HCT116 (cell line): ENCODE data around the gene PPP1R15A. TPM values are rescaled to one million over a fixed set of nuclear protein-coding genes. Genes with fewer than 3 reads are reported as not detected.

ENCODE experiments used
- ATAC-seq: fragments of 200-7000 bp; cut with Tn5 transposase; 2 replicates; pipeline ENCODE4 v1.9.1; 2020; ENCODE audit warnings: mild to moderate bottlenecking, moderate library complexity
- BruUV-seq: library from RNA; stranded (reverse); fragments of 400-500 nt; replicated peaks from 2 replicates; lab custom pipeline; 2021; lab: Mats Ljungman, UMichigan
- CTCF ChIA-PET: fragments of 300-600 bp; sonication (Branson Sonifier 250); formaldehyde crosslinking; loops from one replicate; lab custom pipeline; 2021; ENCODE audit warnings: antibody characterized with exemption; lab: Charles Lee
- POLR2A ChIA-PET: fragments of 300-600, 350-600 bp; sonication (Branson Sonifier 250); formaldehyde crosslinking; loops from one replicate; lab custom pipeline; 2021; ENCODE audit warnings: antibody characterized with exemption; lab: Charles Lee
- RAD21 ChIA-PET, 2 experiments: fragments of 300-600 bp; sonication (Branson Sonifier 250); formaldehyde crosslinking; loops; one replicate each; lab custom pipeline; 2023; ENCODE audit warnings: low total read pairs in 2 of 2; ENCODE audit not compliant: uncharacterized antibody in 2 of 2, unreplicated experiment in 2 of 2, low non-redundant PET in 1 of 2; lab: Charles Lee
- DNase-seq: peaks from one replicate; pipeline ENCODE4 v3.0.0-alpha.2; 2010; ENCODE audit warnings: low read depth, low spot score
- H2AFZ ChIP-seq: fragments of 200-600 bp; shearing (Covaris generic), sonication (generic); 2 replicates; pipeline ENCODE4 v1.6.1; 2017; ENCODE audit warnings: low read depth, mixed run types, mixed read lengths, antibody characterized with exemption, low read length; ENCODE audit not compliant: poor library complexity, severe bottlenecking
- H3K27ac ChIP-seq: 2 replicates; pipeline ENCODE4 v1.5.1; 2012; ENCODE audit warnings: low read depth, low read length
- H3K27me3 ChIP-seq: fragments of 200-600 bp; sonication (generic); 2 replicates; pipeline ENCODE4 v1.6.1; 2016; ENCODE audit warnings: mixed run types, low read length, mixed read lengths; ENCODE audit not compliant: insufficient read depth
- H3K36me3 ChIP-seq, 2 experiments: fragments of 200-500 bp in 1 of 2; fragments of 200-600 bp in 1 of 2; sonication (Bioruptor generic) in 1 of 2; sonication (generic) in 1 of 2; 2 replicates each; pipeline versions ENCODE4 v1.5.1 to v1.6.1; 2014 to 2016; ENCODE audit warnings: low read length in 2 of 2, inconsistent platforms in 1 of 2, mixed read lengths in 1 of 2, mixed run types in 1 of 2; ENCODE audit not compliant: insufficient read depth in 2 of 2, control insufficient read depth in 1 of 2
- H3K4me1 ChIP-seq, 2 experiments: fragments of 200-600 bp in 1 of 2; sonication (generic) in 1 of 2; 2 replicates each; pipeline versions ENCODE4 v1.5.1 to v1.6.1; 2012 to 2017; ENCODE audit warnings: low read length in 2 of 2, inconsistent platforms in 1 of 2, mild to moderate bottlenecking in 1 of 2, mixed read lengths in 1 of 2, mixed run types in 1 of 2, moderate library complexity in 1 of 2; ENCODE audit not compliant: insufficient read depth in 2 of 2, control insufficient read depth in 1 of 2
- H3K4me2 ChIP-seq: fragments of 200-600 bp; sonication (generic); 2 replicates; pipeline ENCODE4 v1.6.1; 2017; ENCODE audit warnings: mixed run types, low read length, mixed read lengths
- H3K4me3 ChIP-seq, 2 experiments: fragments of 200-600 bp in 1 of 2; sonication (generic) in 1 of 2; replicated peaks in 1 of 2; 2 replicates each; pipeline ENCODE4 v1.5.1; 2011 to 2016; ENCODE audit warnings: low read length in 2 of 2, control low read depth in 1 of 2, low read depth in 1 of 2, mild to moderate bottlenecking in 1 of 2, mixed read lengths in 1 of 2, mixed run types in 1 of 2
- H3K79me2 ChIP-seq: fragments of 200-600 bp; sonication (generic); 2 replicates; pipeline ENCODE4 v1.6.1; 2017; ENCODE audit warnings: mild to moderate bottlenecking, mixed run types, low read length, moderate library complexity, mixed read lengths; ENCODE audit not compliant: insufficient read depth
- H3K9ac ChIP-seq: fragments of 200-600 bp; sonication (generic); 2 replicates; pipeline ENCODE4 v1.6.1; 2016; ENCODE audit warnings: low read length, mixed read lengths
- H3K9me2 ChIP-seq: fragments of 200-600 bp; sonication (generic), shearing (Covaris generic); 2 replicates; pipeline ENCODE4 v1.6.1; 2017; ENCODE audit warnings: mixed run types, mild to moderate bottlenecking, moderate library complexity; ENCODE audit not compliant: insufficient read depth
- H3K9me3 ChIP-seq, 2 experiments: fragments of 200-500 bp in 1 of 2; fragments of 200-600 bp in 1 of 2; sonication (Bioruptor generic) in 1 of 2; sonication (generic) in 1 of 2; 2 replicates each; pipeline ENCODE4 v1.6.1; 2014 to 2017; ENCODE audit warnings: low read length in 2 of 2, mixed read lengths in 2 of 2, inconsistent platforms in 1 of 2, low read depth in 1 of 2, mild to moderate bottlenecking in 1 of 2, mixed run types in 1 of 2, moderate library complexity in 1 of 2; ENCODE audit not compliant: control insufficient read depth in 1 of 2, insufficient read depth in 1 of 2
- H4K20me1 ChIP-seq: fragments of 200-600 bp; sonication (generic), shearing (Covaris generic); 2 replicates; pipeline ENCODE4 v1.6.1; 2017; ENCODE audit warnings: mixed run types, mild to moderate bottlenecking, moderate library complexity; ENCODE audit not compliant: insufficient read depth
- CEBPB ChIP-seq: IDR thresholded peaks from 2 replicates; pipeline ENCODE4 v1.6.1; 2012; ENCODE audit warnings: low read depth
- EGR1 ChIP-seq: IDR thresholded peaks from 2 replicates; pipeline ENCODE4 v1.6.1; 2012; ENCODE audit warnings: low read depth
- EZH2 ChIP-seq: fragments of 200-600 bp; sonication (generic); IDR thresholded peaks from 2 replicates; pipeline ENCODE4 v1.6.1; 2017; ENCODE audit warnings: antibody characterized with exemption, mixed run types
- EZH2phosphoT487 ChIP-seq: fragments of 200-600 bp; IDR thresholded peaks from 2 replicates; pipeline ENCODE4 v1.6.1; 2018; ENCODE audit warnings: antibody characterized with exemption, borderline replicate concordance
- FOSL1 ChIP-seq: IDR thresholded peaks from 2 replicates; pipeline ENCODE4 v1.6.1; 2012; ENCODE audit warnings: low read depth
- JUND ChIP-seq: IDR thresholded peaks from 2 replicates; pipeline ENCODE4 v1.6.1; 2012
- POLR2A ChIP-seq: IDR thresholded peaks from 2 replicates; pipeline ENCODE4 v1.7.0; 2011; ENCODE audit warnings: borderline replicate concordance; ENCODE audit not compliant: insufficient read depth, insufficient read length; ENCODE audit errors: extremely low read depth
- POLR2AphosphoS5 ChIP-seq: IDR thresholded peaks from 2 replicates; pipeline ENCODE4 v1.6.1; 2011; ENCODE audit warnings: mild to moderate bottlenecking, low read depth, low read length, moderate library complexity
- RAD21 ChIP-seq: IDR thresholded peaks from 2 replicates; pipeline ENCODE4 v1.6.1; 2012; ENCODE audit warnings: low read depth, mild to moderate bottlenecking
- SP1 ChIP-seq: IDR thresholded peaks from 2 replicates; pipeline ENCODE4 v1.6.1; 2012; ENCODE audit warnings: low read depth
- TCF7L2 ChIP-seq: IDR thresholded peaks from 2 replicates; pipeline ENCODE4 v1.7.0; 2011; ENCODE audit warnings: borderline replicate concordance, inconsistent platforms; ENCODE audit not compliant: insufficient read depth, insufficient read length; ENCODE audit errors: extremely low read depth
- YY1 ChIP-seq: IDR thresholded peaks from 2 replicates; pipeline ENCODE4 v1.6.1; 2011; ENCODE audit warnings: low read length, low read depth, moderate library complexity, mild to moderate bottlenecking; ENCODE audit not compliant: insufficient replicate concordance; ENCODE audit errors: extremely low read depth
- ZFX ChIP-seq: fragments of 450-650 bp; IDR thresholded peaks from 2 replicates; pipeline ENCODE4 v1.6.1; 2017
- intact Hi-C: fragments of 100-400 bp; cut with micrococcal nuclease; formaldehyde crosslinking; loops from 2 replicates; pipeline ENCODE4 v1.10.0; 2022
- total RNA-seq: library from RNA; stranded (reverse); gene quantifications from one replicate; pipeline ENCODE4 v1.2.1, GENCODE V29; 2021; ENCODE audit not compliant: unreplicated experiment
- TF ChIP-seq, protein P1 (sequence below), 3 experiments: fragments of 200-600 bp in 1 of 3; sonication (generic) in 1 of 3; IDR thresholded peaks in 2 of 3; conservative IDR thresholded peaks in 1 of 3; 2 replicates each; pipeline ENCODE4 v1.5.1; 2012 to 2017; ENCODE audit warnings: low read depth in 2 of 3, low read length in 2 of 3, antibody characterized with exemption in 1 of 3, borderline replicate concordance in 1 of 3, control low read depth in 1 of 3, mild to moderate bottlenecking in 1 of 3, mixed read lengths in 1 of 3, mixed run types in 1 of 3, moderate library complexity in 1 of 3; ENCODE audit not compliant: insufficient read depth in 1 of 3
- TF ChIP-seq, protein P2 (sequence below): IDR thresholded peaks from 2 replicates; pipeline ENCODE4 v1.6.1; 2012
- TF ChIP-seq, protein P3 (sequence below): IDR thresholded peaks from 2 replicates; pipeline ENCODE4 v1.6.1; 2012; ENCODE audit warnings: low read depth

PPP1R15A gene
- total RNA-seq, 1 experiment from 2014 or later: 50.3 TPM

DNA sequence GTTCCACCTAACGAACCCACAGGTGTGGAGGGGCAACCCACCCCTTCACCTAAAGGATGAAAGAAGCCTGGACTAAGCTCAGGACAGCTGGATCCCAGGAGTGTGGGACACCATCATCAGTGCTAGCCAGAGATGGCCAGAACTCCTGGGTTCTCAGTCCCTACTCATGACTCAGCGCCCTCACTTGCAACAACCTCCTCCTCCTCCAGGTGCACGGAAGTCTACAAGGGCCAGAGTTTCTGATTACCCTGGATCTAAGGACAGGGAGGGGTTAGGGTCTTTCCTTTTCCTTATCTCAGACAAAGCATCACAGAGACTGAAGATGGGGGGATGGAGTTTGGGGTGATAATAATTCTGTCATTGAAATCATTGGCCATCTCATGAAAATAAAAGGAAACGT, 18.3 kb downstream of the PPP1R15A start:
- ATAC-seq (no peak), DNase-seq (no peak)
- H2AFZ ChIP-seq: no peak overlapping the region
- POLR2A ChIA-PET: no interaction called here
- H3K4me2 ChIP-seq: no peak overlapping the region
- CTCF ChIA-PET: no interaction called here
- BruUV-seq: no TSS peak
- no peaks in the 10 kb centered on the region for H4K20me1 ChIP-seq
- no peak overlapping the region for H3K9ac ChIP-seq
- H3K36me3 ChIP-seq: no peaks in the 10 kb centered on the region
- no peak overlapping the region for H3K27ac ChIP-seq
- no peak overlapping the region for H3K4me3 ChIP-seq
- RAD21 ChIA-PET: no interaction called here
- TF ChIP-seq POLR2AphosphoS5: no peak
- TF ChIP-seq, protein P1, sequence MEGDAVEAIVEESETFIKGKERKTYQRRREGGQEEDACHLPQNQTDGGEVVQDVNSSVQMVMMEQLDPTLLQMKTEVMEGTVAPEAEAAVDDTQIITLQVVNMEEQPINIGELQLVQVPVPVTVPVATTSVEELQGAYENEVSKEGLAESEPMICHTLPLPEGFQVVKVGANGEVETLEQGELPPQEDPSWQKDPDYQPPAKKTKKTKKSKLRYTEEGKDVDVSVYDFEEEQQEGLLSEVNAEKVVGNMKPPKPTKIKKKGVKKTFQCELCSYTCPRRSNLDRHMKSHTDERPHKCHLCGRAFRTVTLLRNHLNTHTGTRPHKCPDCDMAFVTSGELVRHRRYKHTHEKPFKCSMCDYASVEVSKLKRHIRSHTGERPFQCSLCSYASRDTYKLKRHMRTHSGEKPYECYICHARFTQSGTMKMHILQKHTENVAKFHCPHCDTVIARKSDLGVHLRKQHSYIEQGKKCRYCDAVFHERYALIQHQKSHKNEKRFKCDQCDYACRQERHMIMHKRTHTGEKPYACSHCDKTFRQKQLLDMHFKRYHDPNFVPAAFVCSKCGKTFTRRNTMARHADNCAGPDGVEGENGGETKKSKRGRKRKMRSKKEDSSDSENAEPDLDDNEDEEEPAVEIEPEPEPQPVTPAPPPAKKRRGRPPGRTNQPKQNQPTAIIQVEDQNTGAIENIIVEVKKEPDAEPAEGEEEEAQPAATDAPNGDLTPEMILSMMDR (IDR thresholded peaks at IDR 0.05 in 2 of 3, conservative IDR thresholded peaks at IDR 0.05 in 1 of 3; ENCODE audit: borderline replicate concordance in 1 of 3, insufficient read depth in 1 of 3, low read depth in 2 of 3, low read length in 2 of 3): no peak
- no peak for TF ChIP-seq EZH2
- TF ChIP-seq CEBPB: no peak
- TF ChIP-seq EZH2phosphoT487: no peak
- TF ChIP-seq, protein P2, sequence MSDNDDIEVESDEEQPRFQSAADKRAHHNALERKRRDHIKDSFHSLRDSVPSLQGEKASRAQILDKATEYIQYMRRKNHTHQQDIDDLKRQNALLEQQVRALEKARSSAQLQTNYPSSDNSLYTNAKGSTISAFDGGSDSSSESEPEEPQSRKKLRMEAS: no peak
- no peak for TF ChIP-seq ZFX
- no peak for TF ChIP-seq TCF7L2
- TF ChIP-seq, protein P3, sequence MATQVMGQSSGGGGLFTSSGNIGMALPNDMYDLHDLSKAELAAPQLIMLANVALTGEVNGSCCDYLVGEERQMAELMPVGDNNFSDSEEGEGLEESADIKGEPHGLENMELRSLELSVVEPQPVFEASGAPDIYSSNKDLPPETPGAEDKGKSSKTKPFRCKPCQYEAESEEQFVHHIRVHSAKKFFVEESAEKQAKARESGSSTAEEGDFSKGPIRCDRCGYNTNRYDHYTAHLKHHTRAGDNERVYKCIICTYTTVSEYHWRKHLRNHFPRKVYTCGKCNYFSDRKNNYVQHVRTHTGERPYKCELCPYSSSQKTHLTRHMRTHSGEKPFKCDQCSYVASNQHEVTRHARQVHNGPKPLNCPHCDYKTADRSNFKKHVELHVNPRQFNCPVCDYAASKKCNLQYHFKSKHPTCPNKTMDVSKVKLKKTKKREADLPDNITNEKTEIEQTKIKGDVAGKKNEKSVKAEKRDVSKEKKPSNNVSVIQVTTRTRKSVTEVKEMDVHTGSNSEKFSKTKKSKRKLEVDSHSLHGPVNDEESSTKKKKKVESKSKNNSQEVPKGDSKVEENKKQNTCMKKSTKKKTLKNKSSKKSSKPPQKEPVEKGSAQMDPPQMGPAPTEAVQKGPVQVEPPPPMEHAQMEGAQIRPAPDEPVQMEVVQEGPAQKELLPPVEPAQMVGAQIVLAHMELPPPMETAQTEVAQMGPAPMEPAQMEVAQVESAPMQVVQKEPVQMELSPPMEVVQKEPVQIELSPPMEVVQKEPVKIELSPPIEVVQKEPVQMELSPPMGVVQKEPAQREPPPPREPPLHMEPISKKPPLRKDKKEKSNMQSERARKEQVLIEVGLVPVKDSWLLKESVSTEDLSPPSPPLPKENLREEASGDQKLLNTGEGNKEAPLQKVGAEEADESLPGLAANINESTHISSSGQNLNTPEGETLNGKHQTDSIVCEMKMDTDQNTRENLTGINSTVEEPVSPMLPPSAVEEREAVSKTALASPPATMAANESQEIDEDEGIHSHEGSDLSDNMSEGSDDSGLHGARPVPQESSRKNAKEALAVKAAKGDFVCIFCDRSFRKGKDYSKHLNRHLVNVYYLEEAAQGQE: no peak
- no peak for TF ChIP-seq SP1
- no peak for TF ChIP-seq YY1
- no peak for TF ChIP-seq JUND
- TF ChIP-seq POLR2A: no peak
- TF ChIP-seq RAD21: no peak
- TF ChIP-seq EGR1: no peak
- no peak for TF ChIP-seq FOSL1
- TF ChIP-seq, all 23 proteins: peak for 0
- no peaks in the 10 kb centered on the region for H3K9me3 ChIP-seq
- H3K4me1 ChIP-seq: peaks cover 0 to 10% of the 10 kb centered on the region in 2 experiments; a peak in 2 of 4 replicates
- no peaks in the 10 kb centered on the region for H3K27me3 ChIP-seq
- intact Hi-C loops: no loop called here
- no peaks in the 10 kb centered on the region for H3K79me2 ChIP-seq
- H3K9me2 ChIP-seq: no peaks in the 10 kb centered on the region
